K562 (cell line): ENCODE data around the gene TRIM65. TPM values are rescaled to one million over a fixed set of nuclear protein-coding genes. Genes with fewer than 3 reads are reported as not detected.

Experiments
- ATAC-seq: fragments of 200-7000 bp; cut with Tn5 transposase; 3 replicates; pipeline ENCODE4 v1.9.1; 2020; ENCODE audit warnings: moderate library complexity
- BruUV-seq: library from RNA; stranded (reverse); fragments of 400-500 nt; replicated peaks from 2 replicates; lab custom pipeline; 2021; lab: Mats Ljungman, UMichigan
- CTCF ChIA-PET: fragments of 300-600 bp; formaldehyde crosslinking; extraction: SDS; loops from one replicate; lab custom pipeline; 2021; ENCODE audit warnings: low intra/inter-chr PET ratio; lab: Yijun Ruan, JAX
- POLR2A ChIA-PET: fragments of 300-600, 350-650 bp; sonication (Branson Sonifier 250); formaldehyde crosslinking; extraction: SDS; loops from one replicate; lab custom pipeline; 2021; ENCODE audit warnings: antibody characterized with exemption, inconsistent platforms; lab: Yijun Ruan, JAX
- DNase-seq, 4 experiments: peaks; one replicate each; pipeline versions ENCODE4 v3.0.0 to v3.0.0-alpha.2; 2011 to 2018; ENCODE audit warnings: low spot score in 3 of 4, mixed read lengths in 3 of 4; ENCODE audit errors: extremely low read depth in 1 of 4
- FAIRE-seq: peaks from 2 replicates; lab custom pipeline; 2011; peaks lifted over from hg19 to GRCh38; lab: Jason Lieb, UNC
- H2AFZ ChIP-seq: 2 replicates; pipeline ENCODE4 v1.6.0; 2011; ENCODE audit warnings: low read depth, low read length, control low read depth, inconsistent platforms
- H3K27ac ChIP-seq: fragments of 200-600 bp; 3 replicates; pipeline ENCODE4 v1.8.0; 2011; ENCODE audit warnings: low read depth, mild to moderate bottlenecking, control low read depth, inconsistent platforms, low read length, moderate library complexity, mixed read lengths; ENCODE audit errors: extremely low read depth
- H3K27me3 ChIP-seq, 2 experiments: fragments of 300-600 bp in 1 of 2; 2 replicates in 1 of 2; 3 replicates in 1 of 2; pipeline versions ENCODE4 v1.6.0 to v1.8.0; 2011; ENCODE audit warnings: inconsistent platforms in 2 of 2, low read length in 2 of 2, mild to moderate bottlenecking in 1 of 2, mixed read lengths in 1 of 2, moderate library complexity in 1 of 2; ENCODE audit not compliant: control insufficient read depth in 2 of 2, insufficient read depth in 2 of 2
- H3K36me3 ChIP-seq: fragments of 300-600 bp; 3 replicates; pipeline ENCODE4 v1.8.0; 2011; ENCODE audit warnings: mild to moderate bottlenecking, low read length, inconsistent platforms; ENCODE audit not compliant: control insufficient read depth, insufficient read depth
- H3K4me1 ChIP-seq, 2 experiments: fragments of 200-600 bp in 1 of 2; replicated peaks in 1 of 2; 2 replicates in 1 of 2; 3 replicates in 1 of 2; pipeline versions ENCODE4 v1.5.1 to v1.8.0; 2011; ENCODE audit warnings: inconsistent platforms in 2 of 2, low read length in 2 of 2, mild to moderate bottlenecking in 1 of 2, mixed read lengths in 1 of 2, moderate library complexity in 1 of 2; ENCODE audit not compliant: control insufficient read depth in 2 of 2, insufficient read depth in 2 of 2
- H3K4me2 ChIP-seq: 2 replicates; pipeline ENCODE4 v1.6.1; 2011; ENCODE audit warnings: low read length, control low read depth, inconsistent platforms, mixed read lengths; ENCODE audit not compliant: insufficient read depth
- H3K4me3 ChIP-seq: fragments of 200-600 bp; sonication (generic), shearing (Covaris generic); 2 replicates; pipeline ENCODE4 v1.5.1; 2016; ENCODE audit warnings: control low read depth, inconsistent platforms
- H3K79me2 ChIP-seq: fragments of 200-600 bp; 3 replicates; pipeline ENCODE4 v1.8.0; 2011; ENCODE audit warnings: low read length, inconsistent platforms; ENCODE audit not compliant: control insufficient read depth, insufficient read depth
- H3K9ac ChIP-seq, 2 experiments: 2 replicates each; pipeline versions ENCODE4 v1.6.0 to v1.6.1; 2011; ENCODE audit warnings: low read depth in 2 of 2, low read length in 2 of 2, control low read depth in 1 of 2, inconsistent platforms in 1 of 2, mild to moderate bottlenecking in 1 of 2, mixed read lengths in 1 of 2; ENCODE audit not compliant: insufficient read depth in 1 of 2
- H3K9me1 ChIP-seq: one replicate; pipeline ENCODE4 v1.6.0; 2011; ENCODE audit warnings: inconsistent platforms, mild to moderate bottlenecking, low read length, moderate library complexity; ENCODE audit not compliant: control insufficient read depth, insufficient read depth
- H3K9me3 ChIP-seq: replicated peaks from 2 replicates; pipeline ENCODE4 v1.5.1; 2011; ENCODE audit warnings: low read depth, low read length, inconsistent platforms; ENCODE audit not compliant: control insufficient read depth, insufficient read depth
- H4K20me1 ChIP-seq: replicated peaks from 2 replicates; pipeline ENCODE4 v1.6.1; 2011; ENCODE audit warnings: low read length, inconsistent platforms, mixed read lengths; ENCODE audit not compliant: control insufficient read depth, insufficient read depth
- CHCHD3 ChIP-seq: fragments of 250-450 bp; sonication (Bioruptor Pico); IDR thresholded peaks from 2 replicates; pipeline ENCODE4 v2.1.2; 2022; ENCODE audit warnings: mild to moderate bottlenecking
- NR2C2 ChIP-seq, 2 experiments: fragments of 200-800 bp in 1 of 2; sonication (Bioruptor generic) in 1 of 2; sonication (generic) in 1 of 2; formaldehyde crosslinking in 1 of 2; IDR thresholded peaks; 2 replicates each; pipeline versions ENCODE4 v1.6.1 to v1.8.0; 2016 to 2022; ENCODE audit warnings: mild to moderate bottlenecking in 1 of 2, missing compliant biosample characterization in 1 of 2, missing genetic modification characterization in 1 of 2, missing genetic modification reagents in 1 of 2
- RAD51 ChIP-seq: fragments of 450-650 bp; IDR thresholded peaks from 2 replicates; pipeline ENCODE4 v1.7.1; 2016; ENCODE audit warnings: low read depth, mild to moderate bottlenecking, borderline replicate concordance
- RB1 ChIP-seq: fragments of 450-650 bp; IDR thresholded peaks from 2 replicates; pipeline ENCODE4 v1.6.1; 2017; ENCODE audit warnings: low read depth, mild to moderate bottlenecking
- RNF2 ChIP-seq: sonication (generic); IDR thresholded peaks from 2 replicates; pipeline ENCODE4 v1.6.1; 2016
- WGBS: fragments of 100-300 bp; shearing (Covaris generic); methylation state at CpG from one replicate; pipeline ENCODE4 v1.1.6; 2016; ENCODE audit warnings: low coverage, mixed read lengths; ENCODE audit not compliant: insufficient coverage; ENCODE audit errors: missing lambda C conversion rate; 5-methylcytosine and 5-hydroxymethylcytosine counted together
- in situ Hi-C: fragments of 300-500 bp; cut with MboI; formaldehyde crosslinking; loops from 4 replicates; pipeline ENCODE4 v1.15.0; 2018; ENCODE audit warnings: inconsistent platforms, mixed read lengths
- intact Hi-C: fragments of 100-400 bp; cut with micrococcal nuclease; formaldehyde crosslinking; loops from 2 replicates; pipeline ENCODE4 v1.14.2; 2022
- polyA plus RNA-seq, 8 experiments: library from polyadenylated mRNA; depleted of rRNA in 4 of 8; stranded (reverse) in 5 of 8; unstranded in 3 of 8; fragments of >200 nt; fragmentation: Nextera tagmentation in 2 of 8; fragmentation: Illumina TruSeq in 1 of 8; extraction: Ambion mirVana in 2 of 8; extraction: Trizol in 1 of 8; gene quantifications; 2 replicates each; pipeline versions ENCODE4 v1.2.1 to v1.2.3, GENCODE V29; 2011 to 2014; ENCODE audit warnings: inconsistent platforms in 1 of 8, missing spikeins in 1 of 8
- total RNA-seq, 7 experiments: library from RNA; depleted of rRNA in 6 of 7; stranded (reverse); fragments of >200 nt in 6 of 7; fragmentation: Illumina TruSeq in 2 of 7; extraction: Trizol in 2 of 7; gene quantifications; 2 replicates each; pipeline versions ENCODE4 v1.2.1 to v1.2.3, GENCODE V29; 2011 to 2021; ENCODE audit warnings: low replicate concordance in 1 of 7
- TF ChIP-seq, protein P1 (sequence below): sonication (generic); formaldehyde crosslinking; IDR thresholded peaks from 2 replicates; pipeline ENCODE4 v1.9.0; 2022; ENCODE audit warnings: mild to moderate bottlenecking, missing genetic modification reagents
- TF ChIP-seq, protein P2 (sequence below): sonication (generic); formaldehyde crosslinking; IDR thresholded peaks from 2 replicates; pipeline ENCODE4 v1.4.0; 2020; ENCODE audit warnings: mild to moderate bottlenecking, missing genetic modification reagents
- TF ChIP-seq, protein P3 (sequence below): sonication (generic); formaldehyde crosslinking; IDR thresholded peaks from 2 replicates; pipeline ENCODE4 v1.8.1; 2023; ENCODE audit warnings: mild to moderate bottlenecking, missing genetic modification reagents

Gene TRIM65
- total and polyA plus RNA-seq, 9 of the 15 experiments (the other 6 are each of a cell fraction or from before 2014, with no cell fraction given) = 2.8 to 45.7 (median 22.9) TPM

DNA sequence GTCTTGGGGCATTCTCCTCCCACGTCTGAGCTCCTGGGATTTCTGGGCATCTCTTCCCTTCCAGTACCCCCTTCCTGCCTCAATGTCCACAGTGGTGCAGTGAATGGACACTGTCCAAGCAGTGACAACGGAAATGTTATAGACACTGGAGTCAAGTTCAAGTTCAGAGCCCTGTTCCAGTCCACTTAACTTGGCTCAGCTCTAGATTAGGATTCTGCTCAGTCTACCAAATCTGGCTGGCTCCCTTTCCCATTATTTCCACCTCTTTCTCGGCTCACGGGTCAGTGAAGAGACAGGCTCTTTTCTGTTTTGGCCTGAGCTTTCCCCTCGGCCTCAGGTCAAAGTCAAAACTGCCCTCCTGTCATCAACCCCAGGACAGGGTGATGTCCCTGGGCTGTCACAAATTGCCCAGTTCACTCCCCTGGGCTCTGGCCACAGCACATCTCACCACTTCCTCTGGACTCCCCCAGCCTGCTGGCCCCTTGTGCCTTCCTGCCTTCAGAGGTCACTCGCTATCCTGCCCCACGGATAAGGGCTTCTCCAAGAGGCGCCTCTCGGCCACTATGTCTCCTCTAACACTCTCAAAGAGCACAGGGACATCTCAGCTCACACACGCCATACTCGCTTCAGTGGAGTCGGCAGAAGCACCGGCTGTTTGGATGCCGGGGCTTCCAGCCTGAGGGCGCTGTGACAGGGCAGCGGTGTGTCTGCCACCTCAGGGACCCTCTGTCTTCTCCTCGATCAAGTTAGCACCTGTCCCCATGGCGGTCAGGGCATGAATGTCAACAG, 25.6 kb upstream of the TRIM65 start:
- Histone ChIP-seq H2AFZ (no peak overlapping the region), H3K27me3 (no peaks in the 10 kb centered on the region), H3K4me2 (no peak overlapping the region), H3K4me1 (peaks cover 0 to 35% of the 10 kb centered on the region in 2 experiments; a peak in 2 of 5 replicates), H3K9ac (peak overlapping the region in 1 of 2 experiments; percentile 83; a peak in 2 of 4 replicates), H3K79me2 (no peaks in the 10 kb centered on the region), H3K9me3 (no peaks in the 10 kb centered on the region), H3K36me3 (peaks cover 5% of the 10 kb centered on the region; the same call in 1 of the 3 replicates), H3K4me3 (no peak overlapping the region), H3K9me1 (peaks cover 3% of the 10 kb centered on the region), H3K27ac (no peak overlapping the region; the same call in 2 of the 3 replicates), H4K20me1 (no peaks in the 10 kb centered on the region)
- DNase-seq (no peak), FAIRE-seq (no peak), ATAC-seq (peak; percentile 24; the same call in 2 of the 3 replicates)
- POLR2A ChIA-PET = interaction anchor here (0.6 kb wide), 1 partner anchor 111 kb away, joined by 3 read pairs; no protein-coding TSS in a partner anchor
- intact Hi-C loops (no loop called here), in situ Hi-C loops (no loop called here)
- BruUV-seq = no TSS peak
- CTCF ChIA-PET = interaction anchor here (0.6 kb wide), 1 partner anchor 47 kb away, joined by 3 read pairs; no protein-coding TSS in a partner anchor
- TF ChIP-seq RNF2 (peak; percentile 28; the same call in 1 of the 2 replicates), NR2C2 (CRISPR knock-in tag; IDR thresholded peaks at IDR 0.05) (no peak), NR2C2 (tag; IDR thresholded peaks at IDR 0.05) (peak; percentile 31; the same call in 1 of the 2 replicates), RB1 (no peak), CHCHD3 (CRISPR knock-in tag) (no peak), RAD51 (no peak)
- TF ChIP-seq, protein P1, sequence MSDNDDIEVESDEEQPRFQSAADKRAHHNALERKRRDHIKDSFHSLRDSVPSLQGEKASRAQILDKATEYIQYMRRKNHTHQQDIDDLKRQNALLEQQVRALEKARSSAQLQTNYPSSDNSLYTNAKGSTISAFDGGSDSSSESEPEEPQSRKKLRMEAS (CRISPR knock-in tag) = no peak
- TF ChIP-seq, protein P2, sequence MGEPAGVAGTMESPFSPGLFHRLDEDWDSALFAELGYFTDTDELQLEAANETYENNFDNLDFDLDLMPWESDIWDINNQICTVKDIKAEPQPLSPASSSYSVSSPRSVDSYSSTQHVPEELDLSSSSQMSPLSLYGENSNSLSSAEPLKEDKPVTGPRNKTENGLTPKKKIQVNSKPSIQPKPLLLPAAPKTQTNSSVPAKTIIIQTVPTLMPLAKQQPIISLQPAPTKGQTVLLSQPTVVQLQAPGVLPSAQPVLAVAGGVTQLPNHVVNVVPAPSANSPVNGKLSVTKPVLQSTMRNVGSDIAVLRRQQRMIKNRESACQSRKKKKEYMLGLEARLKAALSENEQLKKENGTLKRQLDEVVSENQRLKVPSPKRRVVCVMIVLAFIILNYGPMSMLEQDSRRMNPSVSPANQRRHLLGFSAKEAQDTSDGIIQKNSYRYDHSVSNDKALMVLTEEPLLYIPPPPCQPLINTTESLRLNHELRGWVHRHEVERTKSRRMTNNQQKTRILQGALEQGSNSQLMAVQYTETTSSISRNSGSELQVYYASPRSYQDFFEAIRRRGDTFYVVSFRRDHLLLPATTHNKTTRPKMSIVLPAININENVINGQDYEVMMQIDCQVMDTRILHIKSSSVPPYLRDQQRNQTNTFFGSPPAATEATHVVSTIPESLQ (CRISPR knock-in tag) = no peak
- TF ChIP-seq, protein P3, sequence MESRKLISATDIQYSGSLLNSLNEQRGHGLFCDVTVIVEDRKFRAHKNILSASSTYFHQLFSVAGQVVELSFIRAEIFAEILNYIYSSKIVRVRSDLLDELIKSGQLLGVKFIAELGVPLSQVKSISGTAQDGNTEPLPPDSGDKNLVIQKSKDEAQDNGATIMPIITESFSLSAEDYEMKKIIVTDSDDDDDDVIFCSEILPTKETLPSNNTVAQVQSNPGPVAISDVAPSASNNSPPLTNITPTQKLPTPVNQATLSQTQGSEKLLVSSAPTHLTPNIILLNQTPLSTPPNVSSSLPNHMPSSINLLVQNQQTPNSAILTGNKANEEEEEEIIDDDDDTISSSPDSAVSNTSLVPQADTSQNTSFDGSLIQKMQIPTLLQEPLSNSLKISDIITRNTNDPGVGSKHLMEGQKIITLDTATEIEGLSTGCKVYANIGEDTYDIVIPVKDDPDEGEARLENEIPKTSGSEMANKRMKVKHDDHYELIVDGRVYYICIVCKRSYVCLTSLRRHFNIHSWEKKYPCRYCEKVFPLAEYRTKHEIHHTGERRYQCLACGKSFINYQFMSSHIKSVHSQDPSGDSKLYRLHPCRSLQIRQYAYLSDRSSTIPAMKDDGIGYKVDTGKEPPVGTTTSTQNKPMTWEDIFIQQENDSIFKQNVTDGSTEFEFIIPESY (CRISPR knock-in tag) = peak; percentile 65
- WGBS = 66% methylated on average over 18 of the region's 18 CpGs
